GM18502 (cell line): ENCODE measurements around the gene DNAJC4.

ENCODE experiments used
- ATAC-seq: cut with Tn5 transposase; IDR thresholded peaks from one replicate; pipeline ENCODE4 v1.9.1; 2021; ENCODE audit warnings: mild to moderate bottlenecking; ENCODE audit not compliant: unreplicated experiment, poor library complexity

DNAJC4 gene, protein sequence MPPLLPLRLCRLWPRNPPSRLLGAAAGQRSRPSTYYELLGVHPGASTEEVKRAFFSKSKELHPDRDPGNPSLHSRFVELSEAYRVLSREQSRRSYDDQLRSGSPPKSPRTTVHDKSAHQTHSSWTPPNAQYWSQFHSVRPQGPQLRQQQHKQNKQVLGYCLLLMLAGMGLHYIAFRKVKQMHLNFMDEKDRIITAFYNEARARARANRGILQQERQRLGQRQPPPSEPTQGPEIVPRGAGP

GRCh38 chr11:64230171-64230984 is at the start of gene DNAJC4:
Gene DNAJC4 (plus strand): TSS chr11:64230548. CDS start chr11:64230855, 307 bp downstream.
- ATAC-seq = peak; percentile 47

GRCh38 chr11:64180891-64181290 is 49.5 kb upstream of the DNAJC4 start:
- ATAC-seq = no peak

GRCh38 chr11:64181506-64182411 is 48.6 kb upstream of the DNAJC4 start:
- ATAC-seq = no peak

- no peak for ATAC-seq
Observed at GRCh38 chr11:64183890-64184289, 46.5 kb upstream of the DNAJC4 start.

GRCh38 chr11:64185175-64185692 is 45.1 kb upstream of the DNAJC4 start:
- peak; percentile 18 for ATAC-seq

GRCh38 chr11:64185693-64186491 is 44.5 kb upstream of the DNAJC4 start, which contains the start of gene STIP1:
Gene STIP1 (plus strand): TSS chr11:64186171. CDS start chr11:64186262, 91 bp downstream.
- peak; percentile 85 for ATAC-seq

GRCh38 chr11:64186492-64187165 is 43.7 kb upstream of the DNAJC4 start:
- ATAC-seq = peak; percentile 0

GRCh38 chr11:64192434-64192833 is 37.9 kb upstream of the DNAJC4 start:
- ATAC-seq = no peak

DNA sequence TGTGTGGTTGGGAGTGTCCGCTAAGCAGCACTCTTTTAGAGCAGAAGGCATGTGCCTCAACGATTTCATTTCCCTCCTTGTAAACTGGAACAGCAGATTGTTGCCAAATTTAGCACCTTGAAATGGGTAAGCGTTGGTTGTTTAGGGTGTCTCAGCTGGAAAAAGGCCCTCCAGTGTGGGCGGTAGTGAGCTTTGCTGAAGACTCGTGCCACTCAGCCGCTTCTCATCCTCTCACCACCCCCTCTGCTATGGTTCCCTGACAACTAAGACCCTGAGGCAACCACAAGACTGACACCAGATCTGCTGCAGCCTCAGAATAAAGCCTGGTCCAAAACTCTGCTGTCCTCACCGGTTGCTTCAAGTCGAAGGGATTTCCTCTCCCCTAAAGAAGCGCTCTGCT is 33.7 kb upstream of the DNAJC4 start:
- no peak for ATAC-seq

DNA sequence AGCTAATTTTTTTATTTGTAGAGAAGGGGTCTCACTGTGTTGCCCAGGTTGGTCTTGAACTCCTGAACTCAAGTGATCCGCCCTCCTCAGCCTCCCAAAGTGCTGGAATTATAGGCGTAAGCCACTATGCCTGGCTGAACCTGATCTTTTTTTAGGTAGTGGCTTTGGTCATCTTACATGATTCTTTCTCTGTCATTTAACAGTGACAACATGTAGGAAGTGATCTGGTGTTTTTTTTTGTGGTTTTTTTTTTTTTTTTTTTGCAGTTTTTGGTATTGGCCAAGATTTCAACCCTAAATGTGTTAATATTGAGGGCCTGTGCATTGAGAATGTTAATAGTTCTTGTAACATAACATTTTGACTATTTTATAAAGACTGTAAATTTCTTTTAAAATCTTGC is 31.8 kb upstream of the DNAJC4 start:
- ATAC-seq = no peak

DNA sequence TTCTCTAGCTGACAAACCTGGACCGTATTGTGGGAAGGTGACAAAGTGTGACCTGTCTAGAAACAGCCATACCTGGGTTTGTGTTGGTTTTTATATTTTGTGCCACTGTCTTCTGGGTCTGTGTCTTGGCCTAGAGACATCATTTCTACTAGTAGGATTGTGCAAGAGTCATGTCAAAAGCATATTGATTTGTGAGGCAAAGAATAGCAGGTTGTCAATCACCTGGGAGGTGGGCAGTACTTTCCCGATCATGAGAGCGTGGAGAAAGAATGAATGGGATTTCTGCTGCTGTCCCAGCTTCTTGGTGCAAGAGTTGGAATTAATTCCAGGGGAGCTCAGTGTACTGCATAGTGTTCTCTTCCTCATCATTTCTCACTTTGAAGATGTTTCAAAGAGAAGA is 28.8 kb upstream of the DNAJC4 start:
- ATAC-seq = no peak

DNA sequence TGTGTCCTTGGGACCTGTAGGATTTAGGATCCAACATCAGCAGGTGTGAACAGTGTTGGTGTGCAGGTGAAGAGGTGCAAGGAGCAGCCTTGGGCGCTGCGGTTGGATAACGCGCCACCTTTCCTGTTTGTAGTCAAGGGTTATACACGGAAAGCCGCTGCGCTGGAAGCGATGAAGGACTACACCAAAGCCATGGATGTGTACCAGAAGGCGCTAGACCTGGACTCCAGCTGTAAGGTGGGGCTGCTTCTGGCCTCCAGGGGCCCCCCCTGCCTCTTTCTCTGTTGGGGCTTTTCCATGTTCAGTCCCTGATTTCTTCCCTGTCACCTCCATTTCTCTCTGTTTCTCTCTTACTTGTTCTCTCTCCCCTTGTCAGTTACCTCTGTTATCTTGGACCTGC is 27.4 kb upstream of the DNAJC4 start:
- ATAC-seq = no peak

- ATAC-seq = no peak
Observed at GRCh38 chr11:64203421-64204079, 26.8 kb upstream of the DNAJC4 start.

DNA sequence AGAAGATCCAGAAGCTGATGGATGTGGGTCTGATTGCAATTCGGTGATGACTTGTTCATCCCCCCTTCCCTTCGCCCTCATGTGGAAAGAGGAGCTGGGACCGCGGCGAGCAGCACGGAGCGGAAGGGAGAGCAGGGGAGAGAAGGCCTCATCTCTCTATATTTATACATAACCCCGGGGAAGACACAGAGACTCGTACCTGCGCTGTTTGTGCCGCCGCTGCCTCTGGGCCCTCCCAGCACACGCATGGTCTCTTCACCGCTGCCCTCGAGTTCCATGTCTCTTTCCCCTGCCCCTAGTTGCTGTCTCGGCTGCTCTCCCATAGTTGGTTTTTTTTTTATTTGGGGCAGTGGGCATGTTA is 26.3 kb upstream of the DNAJC4 start:
- ATAC-seq = no peak

DNA sequence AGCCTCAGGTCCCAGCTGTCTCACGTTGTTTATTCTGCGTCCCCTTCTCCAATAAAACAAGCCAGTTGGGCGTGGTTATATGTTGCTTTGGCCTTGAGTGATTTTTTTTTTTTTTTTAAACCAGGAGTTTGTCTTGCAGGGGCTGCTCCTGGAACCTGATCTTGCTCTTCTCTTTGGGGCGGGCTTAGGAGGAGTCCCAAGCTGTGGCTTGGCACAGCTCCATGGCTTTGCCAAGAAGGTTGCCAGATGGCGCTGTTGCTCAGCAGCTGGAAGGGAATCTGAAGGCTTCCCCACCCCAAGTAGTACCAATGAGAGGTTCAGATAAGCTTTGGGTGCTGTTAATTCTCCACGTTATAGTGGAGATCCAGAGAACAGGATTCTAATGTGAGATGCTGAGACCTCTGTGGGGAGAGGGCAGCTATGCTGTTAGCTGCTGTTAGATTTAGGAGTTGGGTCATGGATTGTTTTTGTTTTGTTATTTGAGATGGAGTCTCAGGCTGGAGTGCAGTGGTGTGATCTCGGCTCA is 25.8 kb upstream of the DNAJC4 start:
- ATAC-seq = no peak

DNA sequence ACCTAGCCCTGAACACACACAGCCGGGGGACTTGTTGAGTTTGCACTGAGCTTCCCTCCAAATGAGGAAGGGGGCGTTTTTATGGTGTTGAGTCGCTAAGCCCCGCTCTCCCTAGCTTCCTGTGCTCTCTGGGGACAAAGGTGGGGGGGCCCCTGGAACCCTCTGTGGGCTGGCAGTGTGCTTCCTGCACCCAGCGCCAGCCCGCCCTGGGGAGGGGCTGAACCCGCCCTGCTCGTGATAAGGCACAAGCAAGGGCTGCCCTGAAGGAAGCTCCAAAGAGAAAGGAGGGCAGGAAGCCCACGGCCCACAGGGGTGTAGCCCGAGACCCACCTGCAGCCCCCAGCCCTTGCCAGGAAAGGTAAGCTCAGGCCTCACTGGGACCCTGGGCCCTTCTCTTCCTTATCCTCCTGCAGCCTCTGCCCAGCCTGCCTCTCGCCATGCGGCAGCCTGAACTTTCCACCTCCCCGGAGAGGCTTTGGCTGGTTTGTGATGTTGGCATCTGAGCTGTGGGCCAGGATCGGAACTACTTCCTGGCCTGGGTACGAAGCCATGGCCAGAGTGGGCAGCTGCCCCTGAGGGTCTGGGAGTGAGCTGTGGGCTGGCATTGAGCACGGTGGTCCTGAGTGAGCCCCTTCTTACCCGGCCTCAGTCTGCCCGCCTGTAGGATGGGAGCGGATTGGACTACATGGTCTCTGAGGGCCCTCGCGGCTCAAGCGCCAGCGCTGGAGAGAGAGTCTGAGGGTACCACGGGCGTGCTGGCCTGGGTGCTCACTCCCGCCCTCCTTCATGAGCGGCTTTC is 23.7 kb upstream of the DNAJC4 start, which contains the start of gene FERMT3:
Gene FERMT3, plus strand, starts transcription at position 265 of the 799 bp plus-strand sequence. CDS start 644 bp downstream, outside the sequence.
- ATAC-seq = peak; percentile 3

- peak; percentile 63 for ATAC-seq
Observed at GRCh38 chr11:64207256-64208085, 22.9 kb upstream of the DNAJC4 start.
